Measurements from ENCODE around the gene ADGRE2. TPM values are rescaled to one million over a fixed set of nuclear protein-coding genes. Genes with fewer than 3 reads are reported as not detected.

The ADGRE2 gene
- total and polyA plus RNA-seq, 2 donors (not counting 3 experiments of a cell fraction or from before 2014, with no cell fraction given), result not detected

DNA sequence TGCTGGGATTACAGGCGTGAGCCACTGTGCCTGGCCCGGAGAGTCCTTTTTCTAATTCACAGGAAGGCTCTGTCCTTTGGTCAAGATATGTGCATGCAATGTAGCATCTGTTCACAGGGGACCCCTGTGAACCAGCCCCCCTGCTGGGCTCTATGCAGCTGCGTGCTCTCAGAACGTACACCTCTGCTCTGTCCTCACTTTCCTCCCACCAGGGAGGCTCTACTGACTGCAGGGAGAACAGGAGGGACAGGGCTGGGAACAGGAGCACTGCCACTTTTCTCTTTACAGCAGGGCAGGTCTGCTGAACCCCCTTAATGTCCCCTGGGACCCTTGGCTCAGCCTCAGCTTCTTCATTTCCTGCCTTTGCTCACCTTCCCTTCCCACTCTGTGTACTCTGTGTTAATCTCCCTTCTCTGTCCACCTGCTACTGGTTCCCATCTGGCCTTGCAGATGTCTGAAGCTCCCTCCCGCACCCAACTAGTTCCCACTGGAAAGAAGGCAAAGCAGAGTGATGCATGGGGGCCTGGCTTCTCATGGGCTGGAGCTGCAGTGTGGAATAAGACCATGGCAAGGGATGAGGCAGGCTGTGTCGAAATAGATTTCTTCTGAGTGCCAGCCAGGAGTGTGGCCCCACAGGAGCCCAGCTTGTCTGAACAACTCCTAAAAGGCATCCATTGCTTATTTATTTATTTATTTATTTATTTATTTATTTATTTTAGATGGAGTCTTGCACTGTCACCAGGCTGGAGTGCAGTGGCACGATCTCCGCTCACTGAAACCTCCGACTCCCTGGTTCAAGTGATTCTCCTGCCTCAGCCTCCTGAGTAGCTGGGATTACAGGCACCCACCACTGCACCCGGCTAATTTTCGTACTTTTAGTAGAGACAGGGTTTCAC lies 7.2 kb downstream of the ADGRE2 start:
- H3K4me2 ChIP-seq (ENCODE audit: insufficient read depth, low read length), result no peak overlapping the region
- no peaks in the 10 kb centered on the region for H3K4me1 ChIP-seq (ENCODE audit: control insufficient read depth, extremely low read depth, insufficient read depth, low read length)
- no peaks in the 10 kb centered on the region for H3K79me2 ChIP-seq (ENCODE audit: control insufficient read depth, insufficient read depth, low read length)
- H3K36me3 ChIP-seq (ENCODE audit: control insufficient read depth in 2 of 2, extremely low read depth in 1 of 2, insufficient read depth in 2 of 2, low read length in 2 of 2), result no peaks in the 10 kb centered on the region
- CTCF ChIA-PET, result no interaction called here
- no peaks in the 10 kb centered on the region for H3K27me3 ChIP-seq (ENCODE audit: control insufficient read depth in 2 of 2, insufficient read depth in 2 of 2, low read length in 2 of 2)
- POLR2A ChIA-PET, result no interaction called here
- H3K27ac ChIP-seq (ENCODE audit: insufficient read depth, low read depth, low read length), result no peak overlapping the region
- H3K9ac ChIP-seq (replicated peaks; ENCODE audit: extremely low read depth, insufficient read depth, low read length), result no peak overlapping the region
- H4K20me1 ChIP-seq (replicated peaks; ENCODE audit: control insufficient read depth, extremely low read depth, insufficient read depth, low read length), result no peaks in the 10 kb centered on the region
- intact Hi-C loops (cut with micrococcal nuclease) (no loop called here), dilution Hi-C loops (cut with MboI; ENCODE audit: extremely low pct_ligation_motif_present, low sequenced_read_pairs) (no loop called here)
- DNase-seq (ENCODE audit: low read depth, low spot score), result no peak
- no peaks in the 10 kb centered on the region for H3K9me1 ChIP-seq (replicated peaks; ENCODE audit: control insufficient read depth, extremely low read depth, insufficient read depth, low read length)
- H3K9me3 ChIP-seq (replicated peaks; ENCODE audit: control insufficient read depth, insufficient read depth, low read length), result no peaks in the 10 kb centered on the region
- no peak for FAIRE-seq
- no peak overlapping the region for H2AFZ ChIP-seq (ENCODE audit: low read depth, low read length)
- H3K4me3 ChIP-seq (replicated peaks in 1 of 3; ENCODE audit: insufficient read depth in 1 of 3, low read depth in 1 of 3, low read length in 3 of 3), result no peak overlapping the region
- BruUV-seq (replicated peaks), result no TSS peak
- TF ChIP-seq, protein P1, sequence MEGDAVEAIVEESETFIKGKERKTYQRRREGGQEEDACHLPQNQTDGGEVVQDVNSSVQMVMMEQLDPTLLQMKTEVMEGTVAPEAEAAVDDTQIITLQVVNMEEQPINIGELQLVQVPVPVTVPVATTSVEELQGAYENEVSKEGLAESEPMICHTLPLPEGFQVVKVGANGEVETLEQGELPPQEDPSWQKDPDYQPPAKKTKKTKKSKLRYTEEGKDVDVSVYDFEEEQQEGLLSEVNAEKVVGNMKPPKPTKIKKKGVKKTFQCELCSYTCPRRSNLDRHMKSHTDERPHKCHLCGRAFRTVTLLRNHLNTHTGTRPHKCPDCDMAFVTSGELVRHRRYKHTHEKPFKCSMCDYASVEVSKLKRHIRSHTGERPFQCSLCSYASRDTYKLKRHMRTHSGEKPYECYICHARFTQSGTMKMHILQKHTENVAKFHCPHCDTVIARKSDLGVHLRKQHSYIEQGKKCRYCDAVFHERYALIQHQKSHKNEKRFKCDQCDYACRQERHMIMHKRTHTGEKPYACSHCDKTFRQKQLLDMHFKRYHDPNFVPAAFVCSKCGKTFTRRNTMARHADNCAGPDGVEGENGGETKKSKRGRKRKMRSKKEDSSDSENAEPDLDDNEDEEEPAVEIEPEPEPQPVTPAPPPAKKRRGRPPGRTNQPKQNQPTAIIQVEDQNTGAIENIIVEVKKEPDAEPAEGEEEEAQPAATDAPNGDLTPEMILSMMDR (IDR thresholded peaks at IDR 0.05; ENCODE audit: extremely low read depth in 1 of 2, insufficient read depth in 1 of 2, low read depth in 1 of 2, low read length in 2 of 2), result no peak
- TF ChIP-seq POLR2A (IDR thresholded peaks at IDR 0.05; ENCODE audit: low read depth, low read length), result no peak
- TF ChIP-seq MYC (IDR thresholded peaks at IDR 0.05; ENCODE audit: low read depth, low read length), result no peak
- no peak for TF ChIP-seq FOS (IDR thresholded peaks at IDR 0.05; ENCODE audit: borderline replicate concordance, insufficient read depth, low read length)
- no peak for TF ChIP-seq JUN (IDR thresholded peaks at IDR 0.05; ENCODE audit: borderline replicate concordance, insufficient read depth, insufficient read length, low read depth)
- TF ChIP-seq GATA2 (IDR thresholded peaks at IDR 0.05; ENCODE audit: insufficient read depth, insufficient read length, low read depth, low read length), result no peak
- TF ChIP-seq EZH2 (IDR thresholded peaks at IDR 0.05; ENCODE audit: borderline replicate concordance, low read depth, low read length, severe bottlenecking), result no peak
- TF ChIP-seq POLR2AphosphoS5 (IDR thresholded peaks at IDR 0.05; ENCODE audit: insufficient read depth, low read depth, low read length), result no peak

Data from endothelial cell of umbilical vein (primary cell).